GM21723 (cell line): Measurements from ENCODE around the gene RPL13A.

ENCODE experiments used
- ATAC-seq: cut with Tn5 transposase; IDR thresholded peaks from one replicate; pipeline ENCODE4 v1.9.1; 2021; ENCODE audit warnings: mild to moderate bottlenecking, moderate library complexity; ENCODE audit not compliant: unreplicated experiment

The RPL13A gene

GRCh38 chr19:49539192-49539952 is 52.0 kb downstream of the RPL13A start:
- ATAC-seq, result no peak
